ENCODE measurements around the gene CPNE6.
"Not testable (repeated sequence)": the region's sequence is repeated elsewhere in the genome, so short reads cannot be mapped to it uniquely, and the experiment has no call there.

Gene CPNE6

GRCh38 chr14:24088095-24088494 is 16.7 kb downstream of the CPNE6 start:
- no peak for DNase-seq

- DNase-seq, result peak; percentile 24
Measured at GRCh38 chr14:24089890-24090289, 18.5 kb downstream of the CPNE6 start.

- DNase-seq, result no peak
Measured at GRCh38 chr14:24092110-24092504, 20.7 kb downstream of the CPNE6 start.

- no peak for DNase-seq
Measured at GRCh38 chr14:24092505-24093206, 21.3 kb downstream of the CPNE6 start.

- DNase-seq, result no peak
Measured at GRCh38 chr14:24093207-24093900, 22.0 kb downstream of the CPNE6 start.

GRCh38 chr14:24093901-24094840 is 22.8 kb downstream of the CPNE6 start, which contains the start of gene PCK2:
PCK2 (plus strand) TSS chr14:24094311; CDS start chr14:24094406, 95 bp downstream.
- DNase-seq, result peak; percentile 90

- peak; percentile 62 for DNase-seq
Measured at GRCh38 chr14:24094841-24095270, 23.5 kb downstream of the CPNE6 start.

GRCh38 chr14:24095271-24096068 is 24.1 kb downstream of the CPNE6 start:
- DNase-seq, result peak; percentile 73

- no peak for DNase-seq
Measured at GRCh38 chr14:24096545-24097181, 25.3 kb downstream of the CPNE6 start.

GRCh38 chr14:24098229-24098926 is 27.0 kb downstream of the CPNE6 start:
- no peak for DNase-seq

- DNase-seq, result no peak
Measured at GRCh38 chr14:24098927-24099813, 27.8 kb downstream of the CPNE6 start.

- DNase-seq, result no peak
Measured at GRCh38 chr14:24100197-24100981, 29.0 kb downstream of the CPNE6 start.

GRCh38 chr14:24100982-24101494 is 29.7 kb downstream of the CPNE6 start:
- DNase-seq, result no peak

- no peak for DNase-seq
Measured at GRCh38 chr14:24102357-24103048, 31.1 kb downstream of the CPNE6 start.

GRCh38 chr14:24103451-24103850 is 32.1 kb downstream of the CPNE6 start:
- DNase-seq, result no peak

GRCh38 chr14:24105609-24106239 is 34.4 kb downstream of the CPNE6 start:
- not testable (repeated sequence) for DNase-seq

GRCh38 chr14:24106672-24107271 is 35.4 kb downstream of the CPNE6 start:
- no peak for DNase-seq

Data from NCI-H82 (cell line).